IgD-negative memory B cell (primary cell): ENCODE measurements around the gene OBSL1. TPM values are rescaled to one million over a fixed set of nuclear protein-coding genes. Genes with fewer than 3 reads are reported as not detected.
A peak's percentile ranks its signal among the peaks of the same experiment; 100 is the strongest.

Source experiments
- H3K27ac Mint-ChIP-seq, 3 donors: one replicate each; pipeline ENCODE4 v1.8.0; 2020 to 2022; ENCODE audit warnings: mild to moderate bottlenecking in 3 of 3, mixed read lengths in 3 of 3, moderate library complexity in 1 of 3
- H3K27me3 Mint-ChIP-seq: one replicate; pipeline ENCODE4 v1.8.0; 2021; ENCODE audit warnings: mixed read lengths
- H3K36me3 Mint-ChIP-seq: one replicate; pipeline ENCODE4 v1.8.0; 2020; ENCODE audit warnings: mild to moderate bottlenecking, mixed read lengths
- H3K4me1 Mint-ChIP-seq, 3 donors: one replicate each; pipeline ENCODE4 v1.8.0; 2020 to 2022; ENCODE audit warnings: mixed read lengths in 3 of 3, mild to moderate bottlenecking in 1 of 3
- H3K4me3 Mint-ChIP-seq, 4 donors: one replicate each; pipeline ENCODE4 v1.8.0; 2020 to 2022; ENCODE audit warnings: mild to moderate bottlenecking in 4 of 4, mixed read lengths in 4 of 4, moderate library complexity in 3 of 4
- H3K9me3 Mint-ChIP-seq, 3 donors: one replicate each; pipeline ENCODE4 v1.8.0; 2020 to 2021; ENCODE audit warnings: mixed read lengths in 3 of 3, mild to moderate bottlenecking in 1 of 3
- polyA plus RNA-seq: library from polyadenylated mRNA; unstranded; fragments of 300-500 nt; fragmentation: Illumina TruSeq; gene quantifications from one replicate; pipeline ENCODE4 v1.2.3, GENCODE V29; 2021

OBSL1 gene
- polyA plus RNA-seq, 1 donor from 2014 or later: not detected

GRCh38 chr2:219608399-219608964 is 37.1 kb upstream of the OBSL1 start:
- Mint-ChIP-seq H3K27ac (no peak overlapping the region), H3K36me3 (peaks cover 9% of the 10 kb centered on the region)

GRCh38 chr2:219607931-219608330 is 36.6 kb upstream of the OBSL1 start:
- Mint-ChIP-seq H3K4me3 (no peak overlapping the region), H3K4me1 (peaks cover 15 to 19% (median 15%) of the 10 kb centered on the region in 3 donors), H3K27ac (no peak overlapping the region), H3K27me3 (no peaks in the 10 kb centered on the region), H3K36me3 (peaks cover 9% of the 10 kb centered on the region), H3K9me3 (no peaks in the 10 kb centered on the region)

More at GRCh38 chr2:219608399-219608964, 37.1 kb upstream of the OBSL1 start:
- Mint-ChIP-seq H3K4me1 (peaks cover 14 to 19% (median 16%) of the 10 kb centered on the region in 3 donors), H3K27me3 (no peaks in the 10 kb centered on the region), H3K4me3 (no peak overlapping the region), H3K9me3 (no peaks in the 10 kb centered on the region)

- no peak overlapping the region for H3K4me3 Mint-ChIP-seq
- H3K9me3 Mint-ChIP-seq: no peaks in the 10 kb centered on the region
- H3K36me3 Mint-ChIP-seq: peaks cover 9% of the 10 kb centered on the region
- no peaks in the 10 kb centered on the region for H3K27me3 Mint-ChIP-seq
- H3K4me1 Mint-ChIP-seq: peaks cover 9 to 13% (median 10%) of the 10 kb centered on the region in 3 donors
- H3K27ac Mint-ChIP-seq: no peak overlapping the region
Measured at GRCh38 chr2:219605607-219605954, 34.2 kb upstream of the OBSL1 start.

- peak overlapping the region in 2 of 4 donors; percentile 9 to 85 for H3K4me3 Mint-ChIP-seq
- peaks cover 6% of the 10 kb centered on the region for H3K36me3 Mint-ChIP-seq
- H3K27ac Mint-ChIP-seq: peak overlapping the region; percentile 23 to 68 (median 57)
Measured at GRCh38 chr2:219603771-219604170, 32.4 kb upstream of the OBSL1 start.

GRCh38 chr2:219598308-219599078 is 27.2 kb upstream of the OBSL1 start:
- Mint-ChIP-seq H3K27me3 (peaks cover 3% of the 10 kb centered on the region), H3K36me3 (peaks cover 3% of the 10 kb centered on the region), H3K4me3 (peak overlapping the region; percentile 94 to 98 (median 96)), H3K9me3 (no peaks in the 10 kb centered on the region), H3K27ac (peak overlapping the region; percentile 95 to 99 (median 96)), H3K4me1 (peaks cover 7 to 21% (median 18%) of the 10 kb centered on the region in 3 donors)

More at GRCh38 chr2:219603771-219604170, 32.4 kb upstream of the OBSL1 start:
- Mint-ChIP-seq H3K27me3 (no peaks in the 10 kb centered on the region), H3K4me1 (peaks cover 9 to 17% (median 11%) of the 10 kb centered on the region in 3 donors), H3K9me3 (no peaks in the 10 kb centered on the region)

- peaks cover 7% of the 10 kb centered on the region for H3K27me3 Mint-ChIP-seq
- no peaks in the 10 kb centered on the region for H3K9me3 Mint-ChIP-seq
- peak within 1 kb of the TSS; percentile 95 to 99 (median 96) for H3K27ac Mint-ChIP-seq
- H3K36me3 Mint-ChIP-seq: peaks cover 3% of the 10 kb centered on the region
- peaks cover 7 to 20% (median 16%) of the 10 kb centered on the region in 3 donors for H3K4me1 Mint-ChIP-seq
- H3K4me3 Mint-ChIP-seq: peak within 1 kb of the TSS; percentile 94 to 98 (median 96)
Measured at GRCh38 chr2:219597552-219598307, 26.4 kb upstream of the OBSL1 start, which contains the start of gene STK11IP. Gene STK11IP, plus strand, starts transcription at chr2:219597857. Its CDS starts 263 bp downstream, at chr2:219598120.

- Mint-ChIP-seq H3K36me3 (peaks cover 2% of the 10 kb centered on the region), H3K27ac (peak overlapping the region; percentile 95 to 99 (median 96)), H3K9me3 (no peaks in the 10 kb centered on the region), H3K4me1 (peaks cover 7 to 20% (median 16%) of the 10 kb centered on the region in 3 donors), H3K27me3 (peaks cover 8% of the 10 kb centered on the region), H3K4me3 (peak overlapping the region; percentile 94 to 98 (median 96))
Measured at GRCh38 chr2:219596954-219597551, 25.7 kb upstream of the OBSL1 start.

- Mint-ChIP-seq H3K36me3 (peaks cover 1% of the 10 kb centered on the region), H3K9me3 (no peaks in the 10 kb centered on the region), H3K4me3 (peak overlapping the region in 2 of 4 donors; percentile 81 to 94), H3K27me3 (peaks cover 8% of the 10 kb centered on the region), H3K4me1 (peaks cover 7 to 16% (median 16%) of the 10 kb centered on the region in 3 donors), H3K27ac (peak overlapping the region in 1 of 3 donors; percentile 64)
Measured at GRCh38 chr2:219595256-219595655, 23.9 kb upstream of the OBSL1 start.

- Mint-ChIP-seq H3K4me3 (peak overlapping the region in 1 of 4 donors; percentile 69), H3K27me3 (peaks cover 10% of the 10 kb centered on the region), H3K4me1 (peaks cover 5 to 11% (median 5%) of the 10 kb centered on the region in 3 donors), H3K36me3 (peaks cover 1% of the 10 kb centered on the region), H3K9me3 (no peaks in the 10 kb centered on the region), H3K27ac (no peak overlapping the region)
Measured at GRCh38 chr2:219593154-219593553, 21.8 kb upstream of the OBSL1 start.

- H3K27me3 Mint-ChIP-seq: peaks cover 10% of the 10 kb centered on the region
Measured at GRCh38 chr2:219592736-219593135, 21.4 kb upstream of the OBSL1 start.

GRCh38 chr2:219591091-219591490 is 19.8 kb upstream of the OBSL1 start:
- H3K4me3 Mint-ChIP-seq: no peak overlapping the region
- no peaks in the 10 kb centered on the region for H3K9me3 Mint-ChIP-seq
- H3K27ac Mint-ChIP-seq: no peak overlapping the region
- H3K4me1 Mint-ChIP-seq: no peaks in the 10 kb centered on the region
- H3K36me3 Mint-ChIP-seq: no peaks in the 10 kb centered on the region
- H3K27me3 Mint-ChIP-seq: peaks cover 11% of the 10 kb centered on the region

More at GRCh38 chr2:219592736-219593135, 21.4 kb upstream of the OBSL1 start:
- Mint-ChIP-seq H3K36me3 (peaks cover 1% of the 10 kb centered on the region), H3K9me3 (no peaks in the 10 kb centered on the region), H3K4me3 (peak overlapping the region in 1 of 4 donors; percentile 69), H3K27ac (no peak overlapping the region), H3K4me1 (peaks cover 2 to 10% (median 3%) of the 10 kb centered on the region in 3 donors)

- no peak overlapping the region for H3K27ac Mint-ChIP-seq
- no peaks in the 10 kb centered on the region for H3K4me1 Mint-ChIP-seq
- H3K36me3 Mint-ChIP-seq: no peaks in the 10 kb centered on the region
- H3K27me3 Mint-ChIP-seq: peaks cover 9% of the 10 kb centered on the region
- H3K9me3 Mint-ChIP-seq: no peaks in the 10 kb centered on the region
- peak overlapping the region in 1 of 4 donors; percentile 77 for H3K4me3 Mint-ChIP-seq
Measured at GRCh38 chr2:219581346-219581745, 10.0 kb upstream of the OBSL1 start.

- H3K9me3 Mint-ChIP-seq: no peaks in the 10 kb centered on the region
- peaks cover 12% of the 10 kb centered on the region for H3K27me3 Mint-ChIP-seq
- no peaks in the 10 kb centered on the region for H3K36me3 Mint-ChIP-seq
- H3K4me3 Mint-ChIP-seq: no peak overlapping the region
- H3K4me1 Mint-ChIP-seq: no peaks in the 10 kb centered on the region
- H3K27ac Mint-ChIP-seq: peak overlapping the region in 1 of 3 donors; percentile 46
Measured at GRCh38 chr2:219578811-219579613, 7.7 kb upstream of the OBSL1 start.
